GM18861 (cell line): ENCODE measurements around the gene NDRG3.
A peak's percentile ranks its signal among the peaks of the same experiment; 100 is the strongest.

Experiments
- ATAC-seq: cut with Tn5 transposase; IDR thresholded peaks from one replicate; pipeline ENCODE4 v1.9.1; 2021; ENCODE audit not compliant: unreplicated experiment

Gene NDRG3

GRCh38 chr20:36745927-36746659 lies at the start of gene NDRG3:
Gene NDRG3 (minus strand): TSS chr20:36746090. CDS start chr20:36721735, 24,355 bp downstream.
- ATAC-seq = peak; percentile 80

- no peak for ATAC-seq
Measured at GRCh38 chr20:36794116-36794474, 48.2 kb upstream of the NDRG3 start.

- ATAC-seq = no peak
Measured at GRCh38 chr20:36793294-36794115, 47.6 kb upstream of the NDRG3 start.

- no peak for ATAC-seq
Measured at GRCh38 chr20:36792422-36792821, 46.5 kb upstream of the NDRG3 start.

- ATAC-seq = no peak
Measured at GRCh38 chr20:36791862-36792261, 46.0 kb upstream of the NDRG3 start.

GRCh38 chr20:36786663-36787062 lies 40.8 kb upstream of the NDRG3 start:
- no peak for ATAC-seq

- ATAC-seq = no peak
Measured at GRCh38 chr20:36786246-36786645, 40.4 kb upstream of the NDRG3 start.

GRCh38 chr20:36785308-36785707 lies 39.4 kb upstream of the NDRG3 start:
- ATAC-seq = no peak

- ATAC-seq = no peak
Measured at GRCh38 chr20:36784900-36785299, 39.0 kb upstream of the NDRG3 start.

- no peak for ATAC-seq
Measured at GRCh38 chr20:36784116-36784515, 38.2 kb upstream of the NDRG3 start.

GRCh38 chr20:36779656-36780025 lies 33.8 kb upstream of the NDRG3 start:
- no peak for ATAC-seq

- ATAC-seq = no peak
Measured at GRCh38 chr20:36778831-36779655, 33.2 kb upstream of the NDRG3 start.

- no peak for ATAC-seq
Measured at GRCh38 chr20:36777576-36777975, 31.7 kb upstream of the NDRG3 start.

- ATAC-seq = no peak
Measured at GRCh38 chr20:36777167-36777566, 31.3 kb upstream of the NDRG3 start.

- no peak for ATAC-seq
Measured at GRCh38 chr20:36775826-36776225, 29.9 kb upstream of the NDRG3 start.

GRCh38 chr20:36775196-36775595 lies 29.3 kb upstream of the NDRG3 start:
- no peak for ATAC-seq

- ATAC-seq = peak; percentile 69
Measured at GRCh38 chr20:36773597-36774390, 27.9 kb upstream of the NDRG3 start, which contains the start of gene DSN1. Gene DSN1 (minus strand): TSS chr20:36773763. CDS start chr20:36771458, 2,305 bp downstream.

GRCh38 chr20:36773107-36773596 lies 27.3 kb upstream of the NDRG3 start:
- no peak for ATAC-seq

- ATAC-seq = no peak
Measured at GRCh38 chr20:36770680-36771079, 24.8 kb upstream of the NDRG3 start.

GRCh38 chr20:36768768-36769430 lies 23.0 kb upstream of the NDRG3 start:
- no peak for ATAC-seq
